NOMO-1 (cell line): ENCODE data around the gene KCNMA1.
A peak's percentile ranks its signal among the peaks of the same experiment; 100 is the strongest.
"Not testable (repeated sequence)": the region's sequence is repeated elsewhere in the genome, so short reads cannot be mapped to it uniquely, and the experiment has no call there.

ENCODE experiments used
- DNase-seq, 2 experiments: peaks; one replicate each; lab custom pipeline; 2025; ENCODE audit not compliant: unreplicated experiment in 2 of 2; lab: John Stamatoyannopoulos, UW

Gene KCNMA1

DNA sequence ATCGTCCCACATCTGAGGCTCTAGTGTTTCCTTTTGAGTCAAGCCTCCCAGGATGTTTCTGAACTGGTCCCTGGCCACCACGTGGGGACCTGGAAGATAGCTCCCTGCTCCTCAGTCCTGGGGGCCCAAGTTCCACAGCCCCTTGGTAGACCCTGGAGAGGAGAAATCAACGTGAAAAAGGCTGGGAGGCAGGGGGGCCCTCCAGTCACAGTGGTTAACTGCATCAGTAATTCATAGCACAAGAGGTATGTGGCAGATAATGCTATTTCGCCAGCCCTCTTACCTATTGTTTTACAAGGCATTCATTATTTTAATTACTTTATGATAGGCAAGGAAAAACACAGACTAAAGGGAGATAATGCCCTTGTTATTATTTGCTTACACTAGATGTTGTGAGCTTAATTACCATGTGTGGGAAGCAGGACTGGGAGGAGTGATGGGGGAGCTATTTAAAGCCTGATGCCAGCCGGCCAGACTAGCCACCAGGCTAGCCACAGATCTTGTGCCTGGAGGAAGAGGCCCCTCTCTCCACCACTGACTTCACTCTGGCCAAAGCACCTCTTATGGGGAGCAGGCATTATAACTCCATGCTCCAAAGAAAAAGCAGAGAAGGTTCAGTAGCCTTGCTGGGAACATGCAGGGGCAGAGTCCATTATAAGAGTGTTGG lies 230.7 kb downstream of the KCNMA1 start:
- DNase-seq, result no peak

DNA sequence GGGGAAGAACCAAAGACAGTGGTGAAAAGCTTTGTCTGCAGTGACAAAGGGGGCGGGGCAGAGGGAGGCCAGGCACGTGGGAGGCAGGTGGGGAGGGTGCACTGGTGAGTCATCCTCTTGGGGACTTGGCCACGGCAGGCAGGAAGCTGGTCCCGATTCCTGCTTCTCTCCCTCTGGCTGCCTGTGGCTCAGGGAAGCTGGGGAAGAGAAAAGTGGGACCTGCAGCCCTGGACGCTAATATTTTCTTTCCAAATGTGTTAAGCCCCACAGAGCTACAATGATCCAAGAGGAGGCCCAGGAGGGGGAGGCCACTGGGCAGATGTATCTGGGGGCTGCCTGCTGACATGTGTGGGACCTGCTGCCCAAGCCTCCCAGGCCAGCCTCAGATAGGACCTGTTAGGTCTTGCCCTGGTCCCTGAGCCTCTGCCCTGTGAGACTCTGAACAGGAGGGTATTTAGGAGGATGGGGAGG lies 231.8 kb downstream of the KCNMA1 start:
- DNase-seq, result peak; percentile 28 to 31

DNA sequence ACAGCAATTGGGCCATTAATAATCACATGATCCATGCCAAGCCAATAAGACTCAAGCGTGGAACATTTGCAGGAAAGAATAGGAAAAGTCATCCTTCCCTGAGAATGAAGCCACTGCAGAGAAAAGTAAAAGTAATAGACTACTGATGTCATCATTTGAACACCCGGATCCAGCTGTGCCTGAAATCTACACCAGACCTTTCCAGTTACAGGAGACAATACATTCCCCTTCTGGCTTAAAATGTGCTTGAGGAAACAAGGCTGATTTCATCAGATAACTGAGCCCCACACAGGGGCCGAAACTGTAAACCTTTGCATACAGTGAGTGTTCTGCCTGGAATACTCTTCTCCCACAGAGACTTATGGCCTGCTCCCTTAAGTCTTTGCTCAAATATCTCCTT lies 232.8 kb downstream of the KCNMA1 start:
- DNase-seq, result no peak

DNA sequence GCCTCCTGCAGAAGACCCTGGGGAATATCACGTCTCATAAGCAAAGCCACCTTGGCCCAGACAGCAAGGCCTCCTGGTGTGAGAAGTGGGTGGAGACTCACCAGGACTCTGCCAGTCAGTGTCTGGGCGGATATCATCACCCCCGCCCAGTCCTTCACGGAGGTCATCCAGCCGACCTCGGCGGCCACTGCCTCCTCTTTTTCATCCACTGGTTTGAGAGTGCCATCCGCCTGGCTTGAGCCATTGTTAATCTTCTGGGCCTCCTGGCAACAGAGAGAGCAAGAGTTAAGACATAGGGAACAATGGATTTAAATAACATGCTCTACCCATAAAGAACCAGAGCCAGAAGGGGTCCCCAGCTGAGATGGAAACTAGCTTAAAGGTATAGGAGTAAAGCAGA lies 233.8 kb downstream of the KCNMA1 start:
- DNase-seq, result no peak

DNA sequence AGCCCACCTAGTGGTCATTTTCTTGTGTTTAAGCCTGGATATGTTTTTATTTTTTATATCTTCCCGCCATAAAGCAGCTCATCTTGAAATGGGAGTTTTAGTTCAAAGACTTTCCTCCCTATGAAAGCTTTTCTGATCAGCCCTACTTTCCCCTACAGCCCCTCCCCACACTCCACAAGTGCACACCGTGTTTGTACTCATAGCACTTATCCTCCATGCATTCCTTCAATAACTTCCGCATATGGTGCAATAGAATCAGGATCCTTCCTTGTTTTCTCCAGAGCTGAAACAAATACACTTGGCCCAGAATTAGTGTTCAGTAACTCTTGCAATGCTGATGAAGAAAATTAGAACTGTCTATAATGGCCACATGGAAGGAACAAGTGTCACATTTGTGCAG lies 235.9 kb downstream of the KCNMA1 start:
- DNase-seq, result no peak

DNA sequence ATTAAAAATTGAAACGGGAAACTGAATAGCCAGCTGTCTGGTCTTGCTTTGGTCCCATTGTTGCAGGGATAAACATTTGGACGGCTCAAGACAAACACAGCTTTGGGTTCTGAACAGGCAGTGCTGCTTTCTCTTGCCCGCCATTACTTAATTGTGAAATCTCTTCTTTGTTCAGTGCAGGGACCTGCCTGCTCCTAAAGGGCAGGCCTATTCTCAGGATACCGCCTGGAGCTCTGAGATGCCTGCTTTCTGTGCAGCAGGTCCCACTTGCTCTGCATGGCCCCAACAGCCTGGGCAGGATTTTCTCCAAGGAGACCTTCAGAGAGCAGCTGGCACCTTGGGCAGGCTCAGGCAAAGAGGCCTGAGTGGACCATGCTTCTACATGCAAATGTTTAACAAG lies 237.6 kb downstream of the KCNMA1 start:
- DNase-seq, result no peak

DNA sequence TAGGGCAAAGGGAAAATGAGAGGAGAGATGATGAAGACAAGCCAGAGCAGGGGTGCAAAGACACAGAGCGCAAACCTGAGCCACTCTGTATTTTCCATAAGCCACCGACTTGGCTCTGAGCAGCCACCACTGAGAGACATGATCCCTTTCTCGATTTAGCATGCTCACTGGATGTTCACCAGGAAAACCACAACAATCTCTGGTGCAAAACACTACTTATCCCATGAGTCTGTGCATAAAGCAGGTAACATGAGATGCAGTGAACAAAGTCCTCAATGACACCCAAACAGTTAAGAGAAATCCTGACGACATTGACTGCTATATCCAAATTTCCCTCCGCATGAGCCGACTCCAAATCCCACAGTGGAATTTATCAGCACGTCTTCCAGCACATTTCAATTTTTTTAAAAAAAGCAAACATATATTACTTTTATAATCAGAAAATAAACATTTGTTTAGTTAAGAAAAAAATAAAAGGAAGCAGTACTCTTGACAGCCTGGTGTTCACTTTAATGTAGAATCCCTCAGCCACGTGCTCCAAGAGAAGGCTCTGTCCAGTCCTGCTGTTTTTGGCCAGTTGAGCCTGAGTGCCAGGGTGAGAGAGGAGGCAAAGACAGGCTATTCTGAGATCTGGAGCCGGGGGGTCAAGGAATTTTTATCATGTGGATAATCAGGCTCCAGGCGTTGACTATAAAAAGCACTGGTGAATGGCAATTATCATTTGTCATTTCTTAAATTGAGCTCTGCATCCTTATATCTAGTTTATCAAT lies 238.4 kb downstream of the KCNMA1 start:
- no peak for DNase-seq

DNA sequence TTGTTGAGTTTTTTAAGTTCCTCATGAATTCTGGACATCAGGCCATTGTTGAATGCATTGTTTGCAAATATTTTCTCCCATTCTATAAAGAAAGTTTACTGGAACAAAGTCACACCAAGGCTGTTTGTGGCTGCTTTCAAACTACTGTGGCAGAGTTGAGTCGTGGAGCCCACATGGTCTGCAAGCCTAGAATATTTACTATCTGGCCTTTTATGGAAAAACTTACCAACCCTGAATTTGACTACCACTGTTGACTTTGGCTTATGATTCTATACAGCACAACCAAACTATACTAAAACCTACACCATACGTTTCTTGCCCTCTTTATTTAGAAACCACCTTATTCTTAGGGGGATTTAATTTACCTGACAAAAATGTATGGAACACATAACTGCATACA lies 239.1 kb downstream of the KCNMA1 start:
- DNase-seq, result no peak

DNA sequence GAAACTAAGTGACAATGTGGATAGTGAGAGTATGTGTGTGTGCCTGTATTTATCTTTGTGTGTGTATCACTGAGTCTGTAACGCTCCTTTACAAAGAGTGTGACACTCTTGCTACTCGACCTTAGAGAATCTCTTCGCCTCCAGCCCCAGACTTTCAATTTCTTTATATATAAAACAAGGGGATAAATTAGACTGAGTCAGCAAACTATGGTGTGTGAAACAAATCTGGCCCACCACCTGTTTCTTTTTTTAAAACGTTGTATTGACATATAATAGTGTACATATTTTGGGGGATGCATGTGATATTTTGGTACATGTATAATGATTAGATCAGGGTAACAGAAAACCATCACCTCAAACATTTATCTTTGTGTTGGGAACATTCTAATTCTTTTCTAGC lies 240.5 kb downstream of the KCNMA1 start:
- DNase-seq, result no peak

DNA sequence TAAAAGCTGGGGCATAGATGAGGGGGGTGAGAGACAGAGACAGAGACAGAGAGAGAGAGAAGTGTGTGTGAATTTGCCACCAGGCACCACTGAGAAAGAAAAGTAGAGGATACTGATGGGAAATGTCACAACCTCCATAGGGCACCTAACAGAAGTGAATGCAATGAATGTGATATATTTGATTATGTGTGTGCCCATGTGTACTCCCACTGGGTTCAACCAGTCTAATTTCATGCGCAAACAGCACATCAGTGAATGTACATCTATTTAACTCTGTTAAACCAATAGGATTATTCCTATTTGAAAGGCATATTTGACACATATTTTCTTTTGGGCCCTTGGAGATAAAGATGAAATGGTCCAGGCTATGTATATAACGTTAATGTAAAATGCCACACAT lies 241.3 kb downstream of the KCNMA1 start:
- DNase-seq, result no peak

DNA sequence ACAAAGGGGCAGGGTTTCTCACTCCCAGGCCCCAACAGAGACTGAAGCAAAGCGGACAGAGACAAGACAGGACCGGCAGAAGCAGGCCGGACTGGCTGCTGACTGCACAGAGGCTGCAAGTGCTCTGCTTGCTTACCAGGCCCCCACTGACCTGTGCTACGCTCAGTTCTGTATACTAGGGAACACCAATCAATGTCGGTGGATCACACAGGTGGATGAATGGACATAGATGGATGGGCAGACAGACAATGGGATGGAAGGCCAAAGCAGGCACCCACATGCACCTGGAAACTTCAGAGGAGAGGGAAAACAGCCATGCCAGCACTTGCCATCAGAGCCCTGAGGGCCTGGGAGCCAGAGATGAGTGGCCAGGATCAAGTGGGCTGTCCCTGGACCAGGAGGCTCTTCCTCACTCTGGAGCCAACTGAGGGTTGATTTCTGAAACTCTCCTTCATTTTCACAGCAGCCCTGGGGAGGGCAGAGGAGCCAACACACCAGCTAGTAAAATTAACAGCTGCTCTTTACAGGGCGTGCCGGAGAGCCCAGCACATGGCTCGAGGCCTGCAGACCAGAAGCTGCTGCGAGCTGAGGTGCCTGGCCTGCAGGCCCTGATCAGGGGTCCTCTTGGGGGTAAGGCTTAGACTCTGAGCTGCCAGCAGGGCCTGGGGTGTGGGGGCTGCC lies 243.6 kb downstream of the KCNMA1 start:
- DNase-seq, result no peak

DNA sequence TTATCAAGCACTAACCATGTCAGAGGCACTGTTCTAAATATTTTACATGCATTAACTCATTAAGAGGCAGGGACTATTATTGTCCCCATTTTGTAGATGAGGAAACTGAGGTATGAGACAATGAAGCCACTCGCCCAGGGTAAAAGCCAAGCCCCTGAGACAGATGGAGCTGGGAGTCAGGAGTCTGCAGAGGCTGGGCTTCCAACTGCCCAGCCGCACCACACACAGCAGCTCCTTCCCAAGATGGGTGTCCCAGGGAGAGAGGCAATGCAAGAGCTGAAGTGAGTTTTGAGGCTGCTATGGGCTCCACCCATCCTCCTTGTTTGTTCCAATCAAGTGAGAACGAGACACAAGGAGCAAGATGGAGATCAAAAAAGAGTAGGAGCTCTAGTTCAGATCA lies 244.2 kb downstream of the KCNMA1 start:
- no peak for DNase-seq

DNA sequence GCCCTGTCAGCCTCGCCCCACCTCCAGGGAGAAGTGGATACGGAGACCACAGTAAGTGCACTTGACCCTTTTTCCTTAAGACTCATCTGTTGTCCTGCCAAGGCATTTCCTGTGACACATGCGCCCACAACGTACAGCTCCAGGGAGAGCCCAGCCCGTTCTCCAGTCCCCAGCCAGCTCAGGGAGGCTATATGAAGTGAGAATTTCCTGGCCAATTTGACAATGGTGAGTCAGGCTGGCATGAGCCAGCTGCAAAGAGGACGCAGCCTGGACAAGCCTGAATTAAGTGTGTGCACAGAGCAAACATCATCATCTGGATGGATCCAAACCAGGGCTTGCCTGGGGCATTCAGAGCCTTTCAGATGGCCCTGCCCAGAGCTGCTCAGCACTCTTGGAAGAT lies 244.8 kb downstream of the KCNMA1 start:
- DNase-seq, result no peak

DNA sequence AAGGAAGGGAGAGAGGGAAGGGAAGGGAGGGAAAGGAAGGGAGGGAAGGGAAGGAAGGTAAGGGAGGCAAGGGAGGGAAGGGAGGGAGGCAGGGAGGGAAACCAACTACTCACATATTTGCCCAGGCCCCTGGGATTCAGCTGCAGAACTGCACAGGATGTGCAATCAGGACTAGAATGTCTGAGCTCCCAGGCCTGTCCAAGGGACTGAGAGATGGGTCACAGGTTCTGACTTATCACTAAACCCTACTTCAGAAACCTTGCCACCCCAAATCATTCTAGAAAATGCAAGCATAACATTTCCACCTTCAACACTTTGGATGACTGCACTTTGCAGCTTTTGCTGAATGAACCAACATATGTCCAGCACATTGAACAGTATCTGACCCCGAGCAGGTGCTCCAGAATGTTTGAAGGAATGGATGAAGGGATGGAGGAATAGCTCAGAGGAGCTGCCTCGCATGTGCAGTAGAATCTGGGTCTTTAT lies 245.3 kb downstream of the KCNMA1 start:
- no peak for DNase-seq

DNA sequence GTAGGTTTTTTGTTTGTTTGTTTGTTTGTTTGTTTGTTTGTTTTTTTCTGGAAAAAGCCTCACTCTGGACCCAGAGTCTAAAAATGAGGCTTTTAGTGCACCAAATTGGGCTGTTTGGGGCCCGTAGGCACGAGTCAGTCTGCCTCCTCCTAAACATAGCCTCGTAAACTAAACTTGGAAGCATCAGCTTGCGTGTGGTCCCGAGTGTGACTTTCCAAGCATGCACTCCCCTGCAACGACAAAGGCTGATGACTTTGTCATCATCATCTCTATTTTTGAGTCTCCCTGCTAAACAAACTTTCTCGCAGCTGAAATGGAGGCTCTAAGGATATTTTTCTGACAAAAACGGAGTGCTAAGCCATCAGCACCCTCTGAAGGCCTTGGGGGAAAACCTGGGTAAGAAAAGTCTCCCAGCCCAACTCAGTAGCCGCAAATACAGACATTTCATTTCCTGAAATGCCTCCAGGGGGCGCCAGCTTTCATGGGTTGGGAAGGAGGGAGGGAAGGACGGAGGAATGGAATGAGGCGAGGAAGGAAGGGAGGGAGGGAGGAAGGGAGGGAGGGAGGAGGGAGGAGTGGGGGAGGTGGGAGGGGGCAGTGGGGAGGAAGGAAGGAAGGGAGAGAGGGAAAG lies 245.9 kb downstream of the KCNMA1 start:
- peak; percentile 8 to 25 for DNase-seq

DNA sequence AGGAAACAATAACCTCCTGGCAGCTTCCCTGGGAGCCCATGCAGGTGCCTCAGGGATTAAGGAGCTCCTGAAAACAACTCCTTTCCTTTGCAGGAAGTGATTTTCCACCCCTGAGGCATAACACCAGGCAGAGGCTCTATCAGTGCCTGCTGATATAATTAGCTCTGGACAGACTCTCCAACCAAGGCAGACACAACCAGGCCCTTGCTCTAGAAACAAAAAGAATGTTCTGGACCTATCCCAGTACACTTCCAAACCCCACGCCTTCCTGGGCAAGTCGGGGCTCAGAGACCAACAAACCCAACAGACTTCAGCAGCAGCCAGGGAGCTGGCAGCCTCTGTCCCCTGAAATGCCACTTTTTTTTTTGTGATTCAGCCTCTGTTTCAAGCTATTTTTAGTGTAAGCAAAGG lies 247.1 kb downstream of the KCNMA1 start:
- no peak for DNase-seq

DNA sequence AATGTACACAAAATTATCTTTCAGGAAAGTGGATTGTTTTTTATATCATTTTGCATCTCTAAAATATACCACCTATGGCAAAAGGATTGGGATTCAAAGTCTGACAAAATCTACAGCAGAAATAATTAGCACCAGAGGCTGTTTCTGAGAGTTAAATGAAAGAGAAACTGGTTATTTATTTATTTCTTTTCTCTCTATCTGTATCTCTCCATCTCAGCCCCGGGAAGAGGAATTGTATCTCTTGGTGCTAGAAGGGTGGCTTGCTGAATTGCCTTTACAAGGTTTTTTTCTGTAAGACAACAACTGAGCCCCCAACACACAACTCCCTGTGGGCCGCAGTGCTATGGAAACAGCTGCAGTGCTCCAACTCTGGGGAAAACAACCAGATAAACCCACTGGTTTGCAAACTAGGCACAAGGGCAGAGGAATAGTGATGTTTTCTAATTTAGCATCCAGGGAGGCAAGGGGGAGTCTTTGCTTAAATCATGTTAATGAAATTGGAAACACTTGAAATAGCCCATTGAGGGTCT lies 249.0 kb downstream of the KCNMA1 start:
- no peak for DNase-seq

DNA sequence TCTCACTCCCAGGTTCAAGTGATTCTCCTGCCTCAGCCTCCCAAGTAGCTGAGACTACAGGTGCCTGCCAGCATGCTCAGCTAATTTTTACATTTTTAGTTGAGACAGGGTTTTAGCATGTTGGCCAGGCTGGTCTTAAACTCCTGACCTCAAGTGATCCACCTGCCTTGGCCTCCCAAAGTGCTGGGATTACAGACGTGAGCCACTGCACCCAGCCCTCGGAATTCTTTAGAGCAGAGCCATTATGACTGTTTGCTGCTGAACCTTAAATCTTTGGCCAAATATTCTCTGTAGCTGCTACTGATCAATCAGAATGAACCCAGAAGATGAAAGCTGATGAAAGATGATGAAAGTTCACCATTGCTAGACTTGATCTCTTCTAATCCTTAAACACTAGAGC lies 249.9 kb downstream of the KCNMA1 start:
- DNase-seq, result not testable (repeated sequence)

DNA sequence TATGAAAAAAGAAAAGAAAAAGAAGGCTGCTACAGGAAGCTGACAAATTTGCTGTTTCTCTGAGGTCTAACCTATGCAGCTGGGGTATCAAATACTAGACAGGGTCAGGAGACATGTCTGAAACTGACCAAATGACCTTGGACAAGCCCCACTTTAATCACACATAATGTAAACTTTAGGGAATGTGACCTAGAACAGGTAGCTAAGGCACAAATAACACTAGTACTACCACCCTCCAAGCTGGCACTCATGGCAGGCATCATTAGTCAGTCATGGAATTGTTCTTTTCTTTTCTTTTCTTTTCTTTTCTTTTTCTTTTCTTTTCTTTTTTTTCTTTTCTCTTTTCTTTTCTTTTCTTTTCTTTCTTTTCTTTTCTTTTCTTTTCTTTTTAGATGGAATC lies 250.4 kb downstream of the KCNMA1 start:
- DNase-seq, result no peak

DNA sequence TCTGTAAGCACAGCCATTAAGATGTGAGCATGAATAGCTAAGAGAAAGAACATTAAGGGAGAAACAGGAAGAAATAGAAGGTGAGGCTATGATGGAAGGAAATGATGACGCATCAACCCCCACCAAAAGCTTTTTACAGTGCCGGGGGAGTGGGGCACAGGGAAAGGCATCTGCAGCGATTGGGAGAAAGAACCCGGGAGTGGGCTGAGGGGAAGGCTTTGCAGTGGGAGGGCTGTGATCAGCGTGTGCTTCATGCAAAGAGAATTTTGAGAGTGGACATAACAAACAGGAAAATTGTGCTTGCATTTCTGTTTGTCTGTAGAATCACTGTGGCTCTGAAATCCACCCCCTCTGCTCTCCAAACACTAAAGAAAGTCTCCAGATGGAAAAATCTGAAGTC lies 250.8 kb downstream of the KCNMA1 start:
- peak in 1 of 2 experiments; percentile 12 for DNase-seq

DNA sequence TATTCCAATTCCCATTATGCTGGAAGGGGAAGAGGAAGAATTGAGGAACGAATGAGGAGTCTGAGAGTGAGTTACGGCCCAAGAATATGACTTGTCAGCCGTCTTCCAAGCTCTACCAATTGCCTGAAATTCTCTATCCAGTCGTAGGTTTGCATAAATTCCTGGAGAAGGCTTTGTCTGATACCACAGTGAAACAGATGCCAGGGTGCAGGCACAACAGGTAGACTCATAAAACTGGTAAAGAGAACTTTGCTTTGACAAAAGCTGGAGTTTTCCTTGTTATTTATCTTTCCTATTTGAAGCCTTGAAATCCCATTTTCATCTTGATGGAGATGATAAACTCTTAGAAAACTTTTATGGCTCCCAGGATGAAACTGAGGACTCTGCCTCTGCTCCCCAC lies 251.2 kb downstream of the KCNMA1 start:
- no peak for DNase-seq
